ENCODE data around the gene TEK. TPM values are rescaled to one million over a fixed set of nuclear protein-coding genes. Genes with fewer than 3 reads are reported as not detected.

The TEK gene
- total RNA-seq, result 20.5 TPM

GRCh38 chr9:27108981-27109541 is at the start of gene TEK:
Gene TEK, plus strand, starts transcription at chr9:27109225. Its CDS starts 366 bp downstream, at chr9:27109591.

Other genes starting within 250 kb of the TEK start
- gene CAAP1, start 216.4 kb upstream of the TEK start, total RNA-seq, result 26.6 TPM
- 39.9 TPM for gene PLAA, start 162.0 kb upstream of the TEK start, total RNA-seq
- 40.9 TPM for gene IFT74, start 152.8 kb upstream of the TEK start, total RNA-seq
- gene LRRC19, start 103.6 kb upstream of the TEK start, total RNA-seq, result not detected
- gene EQTN, start 187.9 kb downstream of the TEK start, total RNA-seq, result 1.2 TPM

Measured in camera-type eye (tissue), 1 donor.